Measurements from ENCODE around the gene STK31.
"Not testable (repeated sequence)": the region's sequence is repeated elsewhere in the genome, so short reads cannot be mapped to it uniquely, and the experiment has no call there.

Gene STK31

GRCh38 chr7:23743226-23743625, 33.2 kb downstream of the STK31 start:
- Histone ChIP-seq H3K27me3 (ENCODE audit: control insufficient read depth in 1 of 2, insufficient read depth in 2 of 2, low read length in 2 of 2) (no peaks in the 10 kb centered on the region), H3K27ac (ENCODE audit: low read depth, low read length) (no peak overlapping the region), H3K9ac (ENCODE audit: low read depth in 1 of 2, low read length in 2 of 2) (no peak overlapping the region), H3K4me3 (ENCODE audit: low read depth in 1 of 2, low read length in 2 of 2) (no peak overlapping the region), H3K4me1 (ENCODE audit: control insufficient read depth in 1 of 2, insufficient read depth in 2 of 2, low read length in 2 of 2) (no peaks in the 10 kb centered on the region), H3K9me3 (ENCODE audit: control insufficient read depth in 1 of 2, low read length in 2 of 2) (peaks cover 8 to 13% of the 10 kb centered on the region in 2 donors), H3K36me3 (ENCODE audit: control insufficient read depth in 1 of 2, insufficient read depth in 2 of 2, low read length in 2 of 2) (no peaks in the 10 kb centered on the region)

- no peak overlapping the region for H3K9ac ChIP-seq (ENCODE audit: low read depth in 1 of 2, low read length in 2 of 2)
- peaks cover 8 to 13% of the 10 kb centered on the region in 2 donors for H3K9me3 ChIP-seq (ENCODE audit: control insufficient read depth in 1 of 2, low read length in 2 of 2)
Observed at GRCh38 chr7:23746629-23747028, 36.6 kb downstream of the STK31 start.

GRCh38 chr7:23751852-23752251, 41.8 kb downstream of the STK31 start:
- H3K36me3 ChIP-seq (ENCODE audit: control insufficient read depth in 1 of 2, insufficient read depth in 2 of 2, low read length in 2 of 2) = no peaks in the 10 kb centered on the region
- no peaks in the 10 kb centered on the region for H3K4me1 ChIP-seq (ENCODE audit: control insufficient read depth in 1 of 2, insufficient read depth in 2 of 2, low read length in 2 of 2)
- no peaks in the 10 kb centered on the region for H3K27me3 ChIP-seq (ENCODE audit: control insufficient read depth in 1 of 2, insufficient read depth in 2 of 2, low read length in 2 of 2)
- no peak overlapping the region for H3K27ac ChIP-seq (ENCODE audit: low read depth, low read length)
- H3K9ac ChIP-seq (ENCODE audit: low read depth in 1 of 2, low read length in 2 of 2) = no peak overlapping the region
- H3K4me3 ChIP-seq (ENCODE audit: low read depth in 1 of 2, low read length in 2 of 2) = no peak overlapping the region
- no peaks in the 10 kb centered on the region for H3K9me3 ChIP-seq (ENCODE audit: control insufficient read depth in 1 of 2, low read length in 2 of 2)

More at GRCh38 chr7:23746629-23747028, 36.6 kb downstream of the STK31 start:
- H3K36me3 ChIP-seq (ENCODE audit: control insufficient read depth in 1 of 2, insufficient read depth in 2 of 2, low read length in 2 of 2) = no peaks in the 10 kb centered on the region
- H3K4me1 ChIP-seq (ENCODE audit: control insufficient read depth in 1 of 2, insufficient read depth in 2 of 2, low read length in 2 of 2) = no peaks in the 10 kb centered on the region
- H3K4me3 ChIP-seq (ENCODE audit: low read depth in 1 of 2, low read length in 2 of 2) = no peak overlapping the region
- no peak overlapping the region for H3K27ac ChIP-seq (ENCODE audit: low read depth, low read length)
- H3K27me3 ChIP-seq (ENCODE audit: control insufficient read depth in 1 of 2, insufficient read depth in 2 of 2, low read length in 2 of 2) = no peaks in the 10 kb centered on the region

GRCh38 chr7:23758839-23759238, 48.8 kb downstream of the STK31 start:
- H3K4me3 ChIP-seq (ENCODE audit: low read depth in 1 of 2, low read length in 2 of 2); H3K27me3 ChIP-seq (ENCODE audit: control insufficient read depth in 1 of 2, insufficient read depth in 2 of 2, low read length in 2 of 2); H3K36me3 ChIP-seq (ENCODE audit: control insufficient read depth in 1 of 2, insufficient read depth in 2 of 2, low read length in 2 of 2); H3K4me1 ChIP-seq (ENCODE audit: control insufficient read depth in 1 of 2, insufficient read depth in 2 of 2, low read length in 2 of 2); H3K9ac ChIP-seq (ENCODE audit: low read depth in 1 of 2, low read length in 2 of 2); H3K9me3 ChIP-seq (ENCODE audit: control insufficient read depth in 1 of 2, low read length in 2 of 2); H3K27ac ChIP-seq (ENCODE audit: low read depth, low read length): not testable (repeated sequence)

GRCh38 chr7:23759671-23760391, 49.8 kb downstream of the STK31 start:
- H3K4me1 ChIP-seq (ENCODE audit: control insufficient read depth in 1 of 2, insufficient read depth in 2 of 2, low read length in 2 of 2) = peaks cover 6 to 9% of the 10 kb centered on the region in 2 donors
- no peaks in the 10 kb centered on the region for H3K9me3 ChIP-seq (ENCODE audit: control insufficient read depth in 1 of 2, low read length in 2 of 2)
- no peak overlapping the region for H3K4me3 ChIP-seq (ENCODE audit: low read depth in 1 of 2, low read length in 2 of 2)
- H3K36me3 ChIP-seq (ENCODE audit: control insufficient read depth in 1 of 2, insufficient read depth in 2 of 2, low read length in 2 of 2) = no peaks in the 10 kb centered on the region
- no peak overlapping the region for H3K27ac ChIP-seq (ENCODE audit: low read depth, low read length)
- no peak overlapping the region for H3K9ac ChIP-seq (ENCODE audit: low read depth in 1 of 2, low read length in 2 of 2)
- H3K27me3 ChIP-seq (ENCODE audit: control insufficient read depth in 1 of 2, insufficient read depth in 2 of 2, low read length in 2 of 2) = no peaks in the 10 kb centered on the region

GRCh38 chr7:23765943-23766342, 55.9 kb downstream of the STK31 start:
- H3K27me3 ChIP-seq (ENCODE audit: control insufficient read depth in 1 of 2, insufficient read depth in 2 of 2, low read length in 2 of 2) = no peaks in the 10 kb centered on the region
- H3K36me3 ChIP-seq (ENCODE audit: control insufficient read depth in 1 of 2, insufficient read depth in 2 of 2, low read length in 2 of 2) = no peaks in the 10 kb centered on the region
- H3K4me3 ChIP-seq (ENCODE audit: low read depth in 1 of 2, low read length in 2 of 2) = no peak overlapping the region
- no peak overlapping the region for H3K27ac ChIP-seq (ENCODE audit: low read depth, low read length)
- no peak overlapping the region for H3K9ac ChIP-seq (ENCODE audit: low read depth in 1 of 2, low read length in 2 of 2)
- H3K4me1 ChIP-seq (ENCODE audit: control insufficient read depth in 1 of 2, insufficient read depth in 2 of 2, low read length in 2 of 2) = no peaks in the 10 kb centered on the region
- no peaks in the 10 kb centered on the region for H3K9me3 ChIP-seq (ENCODE audit: control insufficient read depth in 1 of 2, low read length in 2 of 2)

GRCh38 chr7:23767514-23767913, 57.5 kb downstream of the STK31 start:
- Histone ChIP-seq H3K27me3 (ENCODE audit: control insufficient read depth in 1 of 2, insufficient read depth in 2 of 2, low read length in 2 of 2) (no peaks in the 10 kb centered on the region), H3K9ac (ENCODE audit: low read depth in 1 of 2, low read length in 2 of 2) (no peak overlapping the region), H3K4me1 (ENCODE audit: control insufficient read depth in 1 of 2, insufficient read depth in 2 of 2, low read length in 2 of 2) (no peaks in the 10 kb centered on the region), H3K4me3 (ENCODE audit: low read depth in 1 of 2, low read length in 2 of 2) (no peak overlapping the region), H3K27ac (ENCODE audit: low read depth, low read length) (no peak overlapping the region), H3K36me3 (ENCODE audit: control insufficient read depth in 1 of 2, insufficient read depth in 2 of 2, low read length in 2 of 2) (no peaks in the 10 kb centered on the region), H3K9me3 (ENCODE audit: control insufficient read depth in 1 of 2, low read length in 2 of 2) (no peaks in the 10 kb centered on the region)

- Histone ChIP-seq H3K9me3 (ENCODE audit: control insufficient read depth in 1 of 2, low read length in 2 of 2) (no peaks in the 10 kb centered on the region), H3K36me3 (ENCODE audit: control insufficient read depth in 1 of 2, insufficient read depth in 2 of 2, low read length in 2 of 2) (no peaks in the 10 kb centered on the region), H3K9ac (ENCODE audit: low read depth in 1 of 2, low read length in 2 of 2) (no peak overlapping the region), H3K4me1 (ENCODE audit: control insufficient read depth in 1 of 2, insufficient read depth in 2 of 2, low read length in 2 of 2) (no peaks in the 10 kb centered on the region), H3K4me3 (ENCODE audit: low read depth in 1 of 2, low read length in 2 of 2) (no peak overlapping the region), H3K27me3 (ENCODE audit: control insufficient read depth in 1 of 2, insufficient read depth in 2 of 2, low read length in 2 of 2) (no peaks in the 10 kb centered on the region), H3K27ac (ENCODE audit: low read depth, low read length) (no peak overlapping the region)
Observed at GRCh38 chr7:23768022-23768421, 58.0 kb downstream of the STK31 start.

GRCh38 chr7:23779185-23779800, 69.3 kb downstream of the STK31 start:
- H3K27me3 ChIP-seq (ENCODE audit: control insufficient read depth in 1 of 2, insufficient read depth in 2 of 2, low read length in 2 of 2); H3K4me1 ChIP-seq (ENCODE audit: control insufficient read depth in 1 of 2, insufficient read depth in 2 of 2, low read length in 2 of 2); H3K9ac ChIP-seq (ENCODE audit: low read depth in 1 of 2, low read length in 2 of 2); H3K9me3 ChIP-seq (ENCODE audit: control insufficient read depth in 1 of 2, low read length in 2 of 2); H3K36me3 ChIP-seq (ENCODE audit: control insufficient read depth in 1 of 2, insufficient read depth in 2 of 2, low read length in 2 of 2); H3K27ac ChIP-seq (ENCODE audit: low read depth, low read length); H3K4me3 ChIP-seq (ENCODE audit: low read depth in 1 of 2, low read length in 2 of 2): not testable (repeated sequence)

- Histone ChIP-seq H3K9ac (ENCODE audit: low read depth in 1 of 2, low read length in 2 of 2) (no peak overlapping the region), H3K9me3 (ENCODE audit: control insufficient read depth in 1 of 2, low read length in 2 of 2) (no peaks in the 10 kb centered on the region), H3K27me3 (ENCODE audit: control insufficient read depth in 1 of 2, insufficient read depth in 2 of 2, low read length in 2 of 2) (no peaks in the 10 kb centered on the region), H3K27ac (ENCODE audit: low read depth, low read length) (no peak overlapping the region), H3K4me1 (ENCODE audit: control insufficient read depth in 1 of 2, insufficient read depth in 2 of 2, low read length in 2 of 2) (no peaks in the 10 kb centered on the region), H3K36me3 (ENCODE audit: control insufficient read depth in 1 of 2, insufficient read depth in 2 of 2, low read length in 2 of 2) (no peaks in the 10 kb centered on the region), H3K4me3 (ENCODE audit: low read depth in 1 of 2, low read length in 2 of 2) (no peak overlapping the region)
Observed at GRCh38 chr7:23783115-23783514, 73.1 kb downstream of the STK31 start.

Data from duodenal mucosa (tissue), 2 donors.